HG03432 (cell line): ENCODE data around the gene COL9A3.

Experiments
- ATAC-seq: cut with Tn5 transposase; IDR thresholded peaks from one replicate; pipeline ENCODE4 v1.9.1; 2021; ENCODE audit warnings: mild to moderate bottlenecking, moderate library complexity; ENCODE audit not compliant: unreplicated experiment

Gene COL9A3

DNA sequence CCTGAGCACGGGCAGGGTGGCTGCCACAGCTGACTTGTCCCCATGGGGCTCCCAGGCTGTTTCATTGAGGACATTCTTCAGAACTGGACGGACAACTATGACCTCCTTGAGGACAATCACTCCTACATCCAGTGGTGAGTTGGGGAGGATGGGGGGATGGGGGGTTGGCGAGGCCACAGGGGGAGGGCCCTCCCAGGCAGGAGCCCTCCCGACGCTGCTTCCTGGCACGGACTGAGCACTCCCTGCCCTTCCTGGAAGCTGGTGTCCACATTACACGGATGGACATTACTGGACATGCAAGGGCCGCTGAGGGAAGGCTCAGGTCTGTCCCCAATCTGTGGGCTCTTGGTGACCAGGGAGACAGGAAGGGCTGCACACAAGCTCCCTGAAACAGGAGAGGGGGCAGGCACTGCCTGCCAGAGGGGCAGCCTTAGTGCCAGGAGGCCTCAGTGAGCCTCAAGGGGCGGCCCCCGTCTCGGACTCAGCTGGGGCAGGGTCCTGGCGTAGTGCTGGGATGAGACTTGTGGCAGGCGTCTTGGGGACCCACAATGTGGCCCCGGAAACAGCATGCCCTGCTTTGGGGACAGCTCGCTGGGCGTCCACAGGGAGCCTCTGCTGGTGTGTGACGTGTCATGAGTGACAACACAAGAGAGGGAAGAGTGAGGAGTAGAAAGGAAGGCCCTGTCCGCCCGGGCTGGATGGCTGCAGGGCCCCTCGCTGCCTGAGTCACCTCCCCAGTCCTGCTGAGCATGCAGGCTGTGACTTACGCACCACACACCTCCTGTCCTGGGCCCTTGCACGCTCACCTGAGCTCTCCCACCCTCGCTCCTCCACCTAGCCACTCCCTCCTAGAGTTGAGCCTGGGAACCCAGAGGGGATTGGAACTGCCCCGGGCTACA, 7.1 kb upstream of the COL9A3 start:
- no peak for ATAC-seq

GRCh38 chr20:62811320-62811719, 5.5 kb upstream of the COL9A3 start:
- no peak for ATAC-seq

DNA sequence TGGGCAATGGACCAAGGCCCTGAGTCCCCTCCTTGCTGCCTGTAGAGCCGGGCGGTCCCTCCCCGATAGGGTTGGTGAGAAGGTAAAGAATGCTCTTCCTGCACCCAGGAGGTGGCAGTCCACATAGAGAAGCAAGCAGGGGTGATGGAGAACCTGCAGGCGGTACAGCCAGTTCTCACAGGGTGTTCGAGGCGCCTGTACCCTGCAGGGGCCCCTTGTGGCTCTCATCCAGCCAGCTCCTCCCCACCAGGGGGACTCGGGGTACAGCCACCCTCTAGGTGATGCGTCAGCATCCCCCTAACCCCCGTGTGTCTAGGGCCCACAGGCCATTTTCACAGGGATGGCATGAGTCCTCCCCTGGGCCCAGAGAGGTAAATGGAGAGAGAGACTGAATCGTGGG, 5.1 kb upstream of the COL9A3 start:
- no peak for ATAC-seq

DNA sequence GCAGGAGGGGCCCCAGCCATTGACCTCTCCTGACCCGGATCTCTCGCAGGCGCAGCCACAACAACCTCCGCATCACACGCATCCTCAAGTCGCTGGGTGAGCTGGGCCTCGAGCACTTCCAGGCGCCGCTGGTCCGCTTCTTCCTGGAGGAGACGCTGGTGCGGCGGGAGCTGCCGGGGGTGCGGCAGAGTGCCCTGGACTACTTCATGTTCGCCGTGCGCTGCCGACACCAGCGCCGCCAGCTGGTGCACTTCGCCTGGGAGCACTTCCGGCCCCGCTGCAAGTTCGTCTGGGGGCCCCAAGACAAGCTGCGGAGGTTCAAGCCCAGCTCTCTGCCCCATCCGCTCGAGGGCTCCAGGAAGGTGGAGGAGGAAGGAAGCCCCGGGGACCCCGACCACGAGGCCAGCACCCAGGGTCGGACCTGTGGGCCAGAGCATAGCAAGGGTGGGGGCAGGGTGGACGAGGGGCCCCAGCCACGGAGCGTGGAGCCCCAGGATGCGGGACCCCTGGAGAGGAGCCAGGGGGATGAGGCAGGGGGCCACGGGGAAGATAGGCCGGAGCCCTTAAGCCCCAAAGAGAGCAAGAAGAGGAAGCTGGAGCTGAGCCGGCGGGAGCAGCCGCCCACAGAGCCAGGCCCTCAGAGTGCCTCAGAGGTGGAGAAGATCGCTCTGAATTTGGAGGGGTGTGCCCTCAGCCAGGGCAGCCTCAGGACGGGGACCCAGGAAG, 4.5 kb upstream of the COL9A3 start:
- ATAC-seq, result no peak

DNA sequence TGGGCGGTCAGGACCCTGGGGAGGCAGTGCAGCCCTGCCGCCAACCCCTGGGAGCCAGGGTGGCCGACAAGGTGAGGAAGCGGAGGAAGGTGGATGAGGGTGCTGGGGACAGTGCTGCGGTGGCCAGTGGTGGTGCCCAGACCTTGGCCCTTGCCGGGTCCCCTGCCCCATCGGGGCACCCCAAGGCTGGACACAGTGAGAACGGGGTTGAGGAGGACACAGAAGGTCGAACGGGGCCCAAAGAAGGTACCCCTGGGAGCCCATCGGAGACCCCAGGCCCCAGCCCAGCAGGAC, 4.0 kb upstream of the COL9A3 start:
- ATAC-seq, result no peak

- ATAC-seq, result no peak
These were observed 3.3 kb upstream of the COL9A3 start for GRCh38 chr20:62813588-62813987.

GRCh38 chr20:62814060-62814708, 2.7 kb upstream of the COL9A3 start:
- no peak for ATAC-seq

GRCh38 chr20:62814709-62815065, 2.2 kb upstream of the COL9A3 start:
- ATAC-seq, result no peak

- no peak for ATAC-seq
These were observed 1.5 kb upstream of the COL9A3 start for GRCh38 chr20:62815066-62815991.

GRCh38 chr20:62816031-62816883, 593 bp upstream of the COL9A3 start:
- ATAC-seq, result no peak

- no peak for ATAC-seq
These were observed 1.2 kb downstream of the COL9A3 start for GRCh38 chr20:62817975-62818591.

DNA sequence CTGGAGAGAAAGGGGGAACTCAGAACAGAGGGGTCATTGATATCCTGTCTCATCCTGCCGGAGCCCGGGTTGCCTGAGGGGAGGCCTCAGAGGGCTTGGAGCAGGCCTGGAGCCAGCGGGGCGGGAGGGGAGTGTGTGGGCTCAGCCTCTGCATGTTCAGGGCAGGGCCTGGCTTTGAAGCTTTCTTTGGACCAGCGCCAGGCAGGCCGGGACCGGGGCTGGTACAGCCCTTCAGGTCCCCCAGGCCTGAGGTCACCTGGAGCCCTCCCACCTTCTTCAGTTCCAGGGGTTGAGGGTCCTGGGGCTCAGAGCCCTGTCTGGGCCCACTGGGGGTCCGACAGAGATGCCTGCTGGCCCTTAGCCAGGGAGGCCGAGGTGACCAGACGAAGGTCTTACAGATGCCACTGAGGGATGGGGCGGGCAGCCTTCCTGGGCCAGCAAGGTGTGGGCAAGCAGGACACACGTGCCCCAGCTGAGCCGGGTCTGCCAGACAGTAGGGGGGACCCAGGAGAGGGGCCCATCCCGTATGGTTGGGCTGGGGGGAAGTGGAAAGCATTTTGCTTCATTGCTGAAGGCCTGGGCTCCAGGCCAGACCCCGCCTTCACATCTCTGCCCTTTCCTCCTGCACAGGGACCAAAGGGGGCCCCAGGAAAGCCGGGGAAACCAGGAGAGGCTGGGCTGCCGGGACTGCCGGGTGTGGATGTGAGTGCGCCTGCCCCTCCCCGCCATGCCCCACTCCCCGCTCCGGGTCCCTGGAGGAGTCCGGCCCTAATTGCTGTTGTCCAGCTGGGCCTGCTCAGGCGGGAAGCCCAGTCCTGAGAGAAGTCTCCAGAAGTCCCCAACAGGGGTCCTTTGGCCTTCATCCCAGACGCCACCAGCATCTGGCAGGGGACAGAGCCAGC, 2.0 kb downstream of the COL9A3 start:
- no peak for ATAC-seq

- no peak for ATAC-seq
These were observed 2.8 kb downstream of the COL9A3 start for GRCh38 chr20:62819494-62820174.

- ATAC-seq, result no peak
These were observed 3.5 kb downstream of the COL9A3 start for GRCh38 chr20:62820208-62820961.

DNA sequence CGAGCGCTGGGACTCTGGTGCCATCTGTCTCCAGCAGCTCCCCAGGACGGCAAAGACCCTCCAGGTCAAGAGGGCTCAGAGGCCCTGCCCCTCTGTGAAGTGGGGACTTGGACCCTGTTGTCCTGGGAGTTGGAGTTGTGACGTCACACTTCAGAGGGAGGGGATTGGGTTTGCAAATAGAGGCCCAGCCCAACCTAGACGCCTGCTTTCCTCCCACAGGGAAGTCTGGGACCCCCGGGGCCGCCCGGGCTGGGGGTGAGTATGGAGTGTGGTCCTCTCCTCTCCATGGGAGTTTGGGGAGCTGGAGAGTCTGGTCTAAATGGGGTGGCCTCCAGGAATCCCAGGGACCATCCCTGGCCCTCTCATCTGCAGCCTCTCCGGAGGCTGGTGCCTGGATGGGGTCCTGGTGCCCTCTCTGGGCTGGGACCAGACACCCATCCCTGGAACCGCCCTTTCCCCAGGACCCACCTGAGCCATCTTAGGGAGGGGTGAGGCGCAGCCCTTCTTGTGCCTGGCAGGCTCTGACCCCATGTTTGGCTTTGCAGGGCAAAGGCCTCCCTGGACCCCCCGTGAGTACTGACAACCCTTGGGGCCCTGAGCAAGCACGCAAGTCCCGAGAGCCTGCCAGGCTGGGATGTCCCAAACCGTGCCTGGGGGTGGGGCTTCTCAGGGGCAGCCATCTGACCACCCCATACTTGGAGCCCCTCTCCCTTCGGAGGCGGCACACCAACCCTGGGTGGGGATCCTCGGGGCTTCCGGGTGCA, 4.3 kb downstream of the COL9A3 start:
- no peak for ATAC-seq

GRCh38 chr20:62821726-62822210, 4.9 kb downstream of the COL9A3 start:
- ATAC-seq, result no peak
